RWPE2 (cell line): ENCODE results near the gene CCKAR.

Source experiments
- ATAC-seq: fragments of 200-7000 bp; cut with Tn5 transposase; 3 replicates; pipeline ENCODE4 v1.9.1; 2021; ENCODE audit warnings: low read depth
- DNase-seq: peaks from one replicate; pipeline ENCODE4 v3.0.0-alpha.2; 2020; ENCODE audit warnings: low spot score
- H3K27ac ChIP-seq: fragments of 450-650 bp; 2 replicates; pipeline ENCODE4 v1.5.1; 2017; ENCODE audit warnings: mild to moderate bottlenecking; ENCODE audit not compliant: poor library complexity, severe bottlenecking
- H3K27me3 ChIP-seq: fragments of 250-450 bp; sonication (Bioruptor Pico); 2 replicates; pipeline ENCODE4 v1.5.1; 2021; ENCODE audit warnings: mild to moderate bottlenecking, moderate library complexity; ENCODE audit not compliant: insufficient read depth, poor library complexity, severe bottlenecking
- H3K36me3 ChIP-seq: fragments of 250-450 bp; sonication (Bioruptor Pico); 2 replicates; pipeline ENCODE4 v1.5.1; 2020; ENCODE audit warnings: low read depth, mild to moderate bottlenecking, moderate library complexity
- H3K4me1 ChIP-seq: fragments of 250-450 bp; sonication (Bioruptor Pico); 2 replicates; pipeline ENCODE4 v1.5.1; 2021; ENCODE audit warnings: mild to moderate bottlenecking, moderate library complexity; ENCODE audit not compliant: insufficient read depth, poor library complexity, severe bottlenecking
- H3K4me3 ChIP-seq: fragments of 250-450 bp; sonication (Bioruptor Pico); 2 replicates; pipeline ENCODE4 v1.5.1; 2021; ENCODE audit warnings: mild to moderate bottlenecking, moderate library complexity; ENCODE audit not compliant: severe bottlenecking
- H3K9me3 ChIP-seq: fragments of 250-450 bp; sonication (Bioruptor Pico); 2 replicates; pipeline ENCODE4 v1.5.1; 2021; ENCODE audit warnings: mild to moderate bottlenecking, moderate library complexity; ENCODE audit not compliant: severe bottlenecking
- TF ChIP-seq, protein P1 (sequence below): fragments of 450-650 bp; IDR thresholded peaks from one replicate; pipeline ENCODE4 v1.5.1; 2017; ENCODE audit warnings: mild to moderate bottlenecking, moderate library complexity; ENCODE audit not compliant: poor library complexity, severe bottlenecking

The CCKAR gene

DNA sequence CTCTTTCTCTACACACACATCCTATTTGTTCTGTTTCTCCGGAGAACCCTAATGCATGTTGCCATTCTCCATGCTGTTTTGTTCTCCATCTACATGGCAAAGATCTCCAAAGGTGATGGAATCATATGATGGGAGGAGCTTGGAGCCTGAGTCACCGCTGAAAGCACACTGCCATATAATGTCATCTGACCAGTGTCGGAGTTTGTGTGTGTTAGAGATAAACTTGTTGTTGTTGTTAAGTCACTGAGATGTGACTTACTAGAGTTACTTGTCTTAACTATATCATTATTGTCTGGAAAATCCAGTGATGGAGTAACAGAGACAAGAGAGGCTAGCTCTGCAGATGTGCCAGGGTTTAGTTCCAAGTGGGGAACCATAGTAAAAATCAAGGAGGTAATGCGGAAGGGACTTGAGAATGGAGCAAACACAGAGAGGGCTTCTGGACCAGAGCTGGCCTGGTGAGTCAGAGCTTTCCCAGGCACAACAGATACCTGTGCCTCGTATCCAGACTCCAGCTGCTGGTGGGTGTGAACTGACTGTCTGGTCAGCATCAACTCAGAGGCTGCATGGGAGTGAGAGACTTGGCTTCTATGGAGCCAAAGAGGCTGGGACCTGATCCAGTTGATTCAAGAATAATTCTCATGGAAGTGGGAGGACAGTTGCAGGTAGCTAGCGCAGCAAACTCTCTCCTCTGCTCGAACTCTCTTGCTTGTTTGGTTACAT lies 30.6 kb upstream of the CCKAR start:
- Histone ChIP-seq H3K9me3 (no peaks in the 10 kb centered on the region), H3K4me3 (no peak overlapping the region), H3K36me3 (no peaks in the 10 kb centered on the region), H3K27ac (no peak overlapping the region), H3K4me1 (peaks cover 19% of the 10 kb centered on the region), H3K27me3 (no peaks in the 10 kb centered on the region)
- no peak for DNase-seq
- TF ChIP-seq, protein P1, sequence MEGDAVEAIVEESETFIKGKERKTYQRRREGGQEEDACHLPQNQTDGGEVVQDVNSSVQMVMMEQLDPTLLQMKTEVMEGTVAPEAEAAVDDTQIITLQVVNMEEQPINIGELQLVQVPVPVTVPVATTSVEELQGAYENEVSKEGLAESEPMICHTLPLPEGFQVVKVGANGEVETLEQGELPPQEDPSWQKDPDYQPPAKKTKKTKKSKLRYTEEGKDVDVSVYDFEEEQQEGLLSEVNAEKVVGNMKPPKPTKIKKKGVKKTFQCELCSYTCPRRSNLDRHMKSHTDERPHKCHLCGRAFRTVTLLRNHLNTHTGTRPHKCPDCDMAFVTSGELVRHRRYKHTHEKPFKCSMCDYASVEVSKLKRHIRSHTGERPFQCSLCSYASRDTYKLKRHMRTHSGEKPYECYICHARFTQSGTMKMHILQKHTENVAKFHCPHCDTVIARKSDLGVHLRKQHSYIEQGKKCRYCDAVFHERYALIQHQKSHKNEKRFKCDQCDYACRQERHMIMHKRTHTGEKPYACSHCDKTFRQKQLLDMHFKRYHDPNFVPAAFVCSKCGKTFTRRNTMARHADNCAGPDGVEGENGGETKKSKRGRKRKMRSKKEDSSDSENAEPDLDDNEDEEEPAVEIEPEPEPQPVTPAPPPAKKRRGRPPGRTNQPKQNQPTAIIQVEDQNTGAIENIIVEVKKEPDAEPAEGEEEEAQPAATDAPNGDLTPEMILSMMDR: no peak
- ATAC-seq: no peak

DNA sequence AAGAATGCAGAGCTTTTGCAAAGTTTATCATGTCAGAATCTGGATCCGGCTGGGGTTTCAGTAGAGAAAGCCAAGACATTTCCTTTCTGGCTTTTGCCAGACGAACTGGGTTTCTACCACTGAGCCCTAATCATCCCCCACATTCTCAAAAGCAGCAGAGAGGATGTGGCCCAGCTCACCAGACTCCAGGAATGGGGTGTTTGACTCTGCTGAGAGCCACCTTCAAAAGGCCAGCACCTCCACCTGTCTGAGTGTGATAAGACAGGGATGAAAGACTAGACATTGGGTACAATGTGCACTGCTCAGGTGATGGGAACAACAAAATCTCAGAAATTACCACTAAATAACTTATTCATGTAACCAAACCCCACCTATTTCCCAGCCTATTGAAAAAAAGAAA lies 25.7 kb upstream of the CCKAR start:
- no peaks in the 10 kb centered on the region for H3K36me3 ChIP-seq
- no peaks in the 10 kb centered on the region for H3K4me1 ChIP-seq
- no peak overlapping the region for H3K4me3 ChIP-seq
- TF ChIP-seq, protein P1: no peak
- no peak overlapping the region for H3K27ac ChIP-seq
- H3K9me3 ChIP-seq: no peaks in the 10 kb centered on the region
- no peak for DNase-seq
- no peak for ATAC-seq
- no peaks in the 10 kb centered on the region for H3K27me3 ChIP-seq

DNA sequence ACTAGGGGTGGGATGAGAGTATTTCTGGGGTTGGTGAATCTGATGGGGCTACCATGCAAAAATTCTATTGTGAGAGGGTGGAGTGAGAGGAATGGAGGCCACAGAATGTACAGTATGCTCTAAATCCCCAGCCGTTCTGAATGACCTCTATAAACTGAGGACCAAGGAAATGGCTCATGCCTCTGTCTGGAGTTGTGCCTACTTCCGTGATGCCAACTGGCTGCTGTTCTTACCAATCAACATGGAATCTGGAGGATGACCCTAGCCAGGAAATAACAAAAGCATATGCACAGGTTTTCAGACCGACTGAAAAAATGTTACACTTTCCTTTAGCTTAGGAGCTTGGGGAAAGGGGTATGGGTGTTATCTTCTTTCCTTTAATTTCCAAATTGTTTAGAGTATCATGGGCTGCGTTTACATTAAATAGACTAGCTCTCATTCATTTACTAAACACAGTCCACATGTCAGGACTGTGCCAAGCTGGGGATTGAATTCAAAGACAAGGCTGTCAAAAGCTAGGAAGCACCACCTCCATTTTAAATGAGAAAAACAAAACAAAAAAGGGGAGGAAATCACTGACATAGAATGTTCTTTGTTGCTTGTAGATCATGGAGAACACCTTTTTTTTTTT lies 20.2 kb upstream of the CCKAR start:
- TF ChIP-seq, protein P1: no peak
- no peaks in the 10 kb centered on the region for H3K4me1 ChIP-seq
- H3K9me3 ChIP-seq: no peaks in the 10 kb centered on the region
- ATAC-seq (no peak), DNase-seq (no peak)
- H3K36me3 ChIP-seq: no peaks in the 10 kb centered on the region
- H3K27me3 ChIP-seq: no peaks in the 10 kb centered on the region
- H3K27ac ChIP-seq: no peak overlapping the region
- H3K4me3 ChIP-seq: no peak overlapping the region

DNA sequence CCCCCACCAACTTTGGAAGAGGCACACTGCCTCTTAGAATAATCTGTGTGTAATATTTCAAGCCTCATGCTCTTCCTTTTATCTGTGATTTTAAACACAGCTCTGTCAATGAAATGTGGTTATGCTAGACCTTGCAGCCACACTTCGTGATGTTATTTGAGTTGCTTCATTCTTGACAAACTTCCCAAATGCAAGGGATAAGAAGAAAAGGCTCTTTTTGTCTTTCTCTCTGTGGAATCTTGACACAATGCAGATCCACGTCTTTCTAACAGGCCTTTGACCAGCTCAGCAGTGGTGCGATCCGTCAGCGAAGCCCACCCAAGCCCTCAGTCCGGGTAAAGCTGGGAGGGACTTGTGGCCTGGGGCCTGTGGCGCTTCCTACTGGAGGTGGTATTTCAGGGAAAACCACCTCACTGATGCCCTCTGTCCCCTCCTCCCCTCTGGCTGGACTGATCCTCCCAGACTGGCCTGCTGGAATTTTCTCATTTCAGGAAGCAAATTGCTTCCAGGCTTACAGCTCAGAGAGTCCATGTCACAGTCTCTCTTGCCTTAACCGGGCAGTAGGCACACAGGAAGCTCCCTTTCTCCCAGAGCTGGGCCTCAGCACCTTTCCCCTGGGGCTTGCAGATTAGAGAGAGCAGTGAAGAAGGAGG lies 19.5 kb upstream of the CCKAR start:
- Histone ChIP-seq H3K27ac (no peak overlapping the region), H3K4me1 (no peaks in the 10 kb centered on the region), H3K9me3 (no peaks in the 10 kb centered on the region), H3K27me3 (no peaks in the 10 kb centered on the region), H3K36me3 (no peaks in the 10 kb centered on the region), H3K4me3 (no peak overlapping the region)
- DNase-seq: no peak
- ATAC-seq: no peak
- TF ChIP-seq, protein P1: no peak

DNA sequence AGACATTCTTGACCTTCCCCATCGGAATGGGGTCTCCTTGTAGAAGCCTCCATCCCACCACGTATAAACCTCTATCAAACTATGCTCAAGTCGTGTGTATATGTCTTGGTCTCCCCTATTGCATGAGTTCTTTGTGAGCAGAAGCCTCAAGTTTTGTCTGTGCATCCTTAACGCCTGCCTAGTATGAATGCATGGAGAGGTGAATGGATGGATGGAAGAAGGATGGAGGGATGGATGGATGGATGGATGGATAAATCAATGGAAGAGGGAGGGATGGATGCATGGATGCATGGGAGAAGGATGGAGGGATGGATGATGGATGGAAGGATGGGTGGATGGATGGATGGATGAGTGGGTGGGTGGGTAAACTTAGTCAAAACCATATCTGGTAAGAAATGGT lies 17.0 kb upstream of the CCKAR start:
- Histone ChIP-seq H3K27me3 (no peaks in the 10 kb centered on the region), H3K4me1 (no peaks in the 10 kb centered on the region), H3K36me3 (no peaks in the 10 kb centered on the region), H3K9me3 (no peaks in the 10 kb centered on the region), H3K27ac (no peak overlapping the region), H3K4me3 (no peak overlapping the region)
- TF ChIP-seq, protein P1: no peak
- no peak for DNase-seq
- ATAC-seq: no peak
